H1 (cell line): Measurements from ENCODE around the gene CACNA2D3. TPM values are rescaled to one million over a fixed set of nuclear protein-coding genes. Genes with fewer than 3 reads are reported as not detected.

Experiments
- BCL11A ChIP-seq, 2 experiments: IDR thresholded peaks; one replicate each; pipeline ENCODE4 v1.6.1; 2011; ENCODE audit warnings: low read depth in 2 of 2, low read length in 2 of 2, mild to moderate bottlenecking in 2 of 2
- KDM5A ChIP-seq: fragments of 200-600 bp; IDR thresholded peaks from 2 replicates; pipeline ENCODE4 v1.7.1; 2012; ENCODE audit warnings: mild to moderate bottlenecking, low read length, inconsistent platforms, mixed read lengths
- SP4 ChIP-seq: IDR thresholded peaks from 2 replicates; pipeline ENCODE4 v1.6.1; 2012; ENCODE audit warnings: low read length, inconsistent platforms
- USF2 ChIP-seq: IDR thresholded peaks from 2 replicates; pipeline ENCODE4 v1.6.1; 2011; ENCODE audit warnings: low read length, improper control_type of control experiment
- polyA plus RNA-seq, 7 experiments: library from polyadenylated mRNA; depleted of rRNA in 3 of 7; stranded (reverse) in 5 of 7; unstranded in 2 of 7; fragments of >200 nt in 5 of 7; fragments of 200-250 nt in 2 of 7; gene quantifications; 1 replicate in 5 of 7; 2 replicates in 1 of 7; 4 replicates in 1 of 7; pipeline versions ENCODE4 v1.2.1 to v1.2.3, GENCODE V29; 2011 to 2013; ENCODE audit warnings: missing spikeins in 2 of 7, mixed read lengths in 2 of 7
- total RNA-seq: library from RNA; stranded (reverse); fragmentation: NEBNext Ultra II Directional; extraction: Animal tissue kit (Norgen Biotek cat#: 25700); gene quantifications from 2 replicates; pipeline ENCODE4 v1.2.1, GENCODE V29; 2021
- TF ChIP-seq, protein P1 (sequence below): IDR thresholded peaks from 2 replicates; pipeline ENCODE4 v1.6.1; 2012; ENCODE audit warnings: inconsistent platforms

The CACNA2D3 gene
- total and polyA plus RNA-seq, 2 of the 8 experiments (the other 6 are each of a cell fraction or from before 2014, with no cell fraction given), result 1.5 to 1.8 TPM

- TF ChIP-seq BCL11A (IDR thresholded peaks at IDR 0.05; ENCODE audit: low read depth in 2 of 2, low read length in 2 of 2) (no peak), SP4 (no peak), USF2 (no peak), KDM5A (no peak)
- TF ChIP-seq, protein P1, sequence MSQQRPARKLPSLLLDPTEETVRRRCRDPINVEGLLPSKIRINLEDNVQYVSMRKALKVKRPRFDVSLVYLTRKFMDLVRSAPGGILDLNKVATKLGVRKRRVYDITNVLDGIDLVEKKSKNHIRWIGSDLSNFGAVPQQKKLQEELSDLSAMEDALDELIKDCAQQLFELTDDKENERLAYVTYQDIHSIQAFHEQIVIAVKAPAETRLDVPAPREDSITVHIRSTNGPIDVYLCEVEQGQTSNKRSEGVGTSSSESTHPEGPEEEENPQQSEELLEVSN, result no peak
Measured at GRCh38 chr3:54759166-54759565, 636.8 kb downstream of the CACNA2D3 start (continued).
